ENCODE results near the gene PCDHGC5. TPM values are rescaled to one million over a fixed set of nuclear protein-coding genes. Genes with fewer than 3 reads are reported as not detected.

PCDHGC5 gene
- total RNA-seq (1 to 10 TPM; 2.2 to 4.9 (median 3.3) TPM), polyA plus RNA-seq (10 to 100 TPM in 1 of 2 donors, under 1 TPM in 1; 0.38 to 10.2 TPM)
- long read RNA-seq, donor 1, full-length matches to known transcripts = 1 of 1 reads
- long read RNA-seq, donor 1, partial matches to known transcripts = 0 of 1 reads
- long read RNA-seq, donor 1, other reads (novel, unspliced or antisense) = 0 of 1 reads
- long read RNA-seq, donor 2 = 0 reads
- long read RNA-seq, donor 3, full-length matches to known transcripts = 1 of 21 reads
- long read RNA-seq, donor 3, partial matches to known transcripts = 0 of 21 reads
- long read RNA-seq, donor 3, other reads (novel, unspliced or antisense) = 20 of 21 reads

GRCh38 chr5:141488591-141489561 is at the start of gene PCDHGC5:
Gene PCDHGC5 (plus strand): TSS chr5:141489081. CDS start chr5:141489241, 160 bp downstream.
- no peak for DNase-seq
- H3K4me1 ChIP-seq = peaks cover 10 to 76% (median 46%) of the 10 kb centered on the region in 9 donors
- ATAC-seq = peak in 2 of 8 donors; percentile 10 to 18

GRCh38 chr5:141439411-141440141 is 49.3 kb upstream of the PCDHGC5 start:
- TF ChIP-seq, protein P1, sequence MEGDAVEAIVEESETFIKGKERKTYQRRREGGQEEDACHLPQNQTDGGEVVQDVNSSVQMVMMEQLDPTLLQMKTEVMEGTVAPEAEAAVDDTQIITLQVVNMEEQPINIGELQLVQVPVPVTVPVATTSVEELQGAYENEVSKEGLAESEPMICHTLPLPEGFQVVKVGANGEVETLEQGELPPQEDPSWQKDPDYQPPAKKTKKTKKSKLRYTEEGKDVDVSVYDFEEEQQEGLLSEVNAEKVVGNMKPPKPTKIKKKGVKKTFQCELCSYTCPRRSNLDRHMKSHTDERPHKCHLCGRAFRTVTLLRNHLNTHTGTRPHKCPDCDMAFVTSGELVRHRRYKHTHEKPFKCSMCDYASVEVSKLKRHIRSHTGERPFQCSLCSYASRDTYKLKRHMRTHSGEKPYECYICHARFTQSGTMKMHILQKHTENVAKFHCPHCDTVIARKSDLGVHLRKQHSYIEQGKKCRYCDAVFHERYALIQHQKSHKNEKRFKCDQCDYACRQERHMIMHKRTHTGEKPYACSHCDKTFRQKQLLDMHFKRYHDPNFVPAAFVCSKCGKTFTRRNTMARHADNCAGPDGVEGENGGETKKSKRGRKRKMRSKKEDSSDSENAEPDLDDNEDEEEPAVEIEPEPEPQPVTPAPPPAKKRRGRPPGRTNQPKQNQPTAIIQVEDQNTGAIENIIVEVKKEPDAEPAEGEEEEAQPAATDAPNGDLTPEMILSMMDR (IDR thresholded peaks at IDR 0.05) = no peak
- H3K4me1 ChIP-seq = peaks cover 0 to 16% (median 0%) of the 10 kb centered on the region in 9 donors
- no peak overlapping the region for H3K27ac ChIP-seq
- ATAC-seq (peak in 3 of 8 donors; percentile 26 to 70 (median 68)), DNase-seq (no peak)
- H3K36me3 ChIP-seq = peaks cover 0 to 33% (median 0%) of the 10 kb centered on the region in 9 donors
- intact Hi-C loops (cut with DNase I) = loop anchor here in 1 of 10 donors (5.0 kb wide), 1 partner anchor 38 kb away; the partner anchor contains the start of gene PCDHGC3
- 60 to 66% methylated on average over 10 of the region's 10 CpGs for WGBS, 2 donors
- H3K4me3 ChIP-seq = no peak overlapping the region
- peaks cover 0 to 94% (median 40%) of the 10 kb centered on the region in 11 donors for H3K9me3 ChIP-seq
- H3K27me3 ChIP-seq = no peaks in the 10 kb centered on the region

More at GRCh38 chr5:141488591-141489561, at the start of gene PCDHGC5:
- H3K9me3 ChIP-seq = no peaks in the 10 kb centered on the region
- WGBS, 2 donors = 58 to 67% methylated on average over 14 of the region's 14 CpGs
- H3K4me3 ChIP-seq = no peak within 1 kb of the TSS
- peaks cover 0 to 60% (median 11%) of the 10 kb centered on the region in 9 donors for H3K36me3 ChIP-seq
- peaks cover 0 to 69% (median 0%) of the 10 kb centered on the region in 7 donors for H3K27me3 ChIP-seq
- TF ChIP-seq, protein P1 (IDR thresholded peaks at IDR 0.05) = no peak
- H3K27ac ChIP-seq = peak within 1 kb of the TSS in 2 of 10 donors; percentile 15 to 19
- intact Hi-C loops (cut with DNase I) = no loop called here

GRCh38 chr5:141440341-141440740 is 48.5 kb upstream of the PCDHGC5 start:
- H3K4me3 ChIP-seq = no peak overlapping the region
- H3K27ac ChIP-seq = no peak overlapping the region
- intact Hi-C loops (cut with DNase I) = loop anchor here in 1 of 10 donors (5.0 kb wide), 1 partner anchor 37 kb away; the partner anchor contains the start of gene PCDHGC3
- ATAC-seq (no peak), DNase-seq (no peak)
- no peaks in the 10 kb centered on the region for H3K27me3 ChIP-seq
- H3K4me1 ChIP-seq = peaks cover 0 to 16% (median 0%) of the 10 kb centered on the region in 9 donors
- TF ChIP-seq, protein P1 (IDR thresholded peaks at IDR 0.05) = no peak
- 97% methylated on average over 9 of the region's 9 CpGs for WGBS, 2 donors
- peaks cover 0 to 94% (median 45%) of the 10 kb centered on the region in 11 donors for H3K9me3 ChIP-seq
- peaks cover 0 to 40% (median 0%) of the 10 kb centered on the region in 9 donors for H3K36me3 ChIP-seq

All from heart right ventricle (tissue), 16 donors.